ENCODE measurements around the gene NMBR.

The NMBR gene

GRCh38 chr6:142079130-142079529, 67.8 kb downstream of the NMBR start:
- no peak for ATAC-seq
- no peak for TF ChIP-seq ISL1 (CRISPR knock-in tag; IDR thresholded peaks at IDR 0.05)
- TF ChIP-seq PPARA (CRISPR knock-in tag; IDR thresholded peaks at IDR 0.05; ENCODE audit: borderline replicate concordance): no peak
- no peak for TF ChIP-seq SNAI2 (CRISPR knock-in tag; IDR thresholded peaks at IDR 0.05)
- TF ChIP-seq, protein P1, sequence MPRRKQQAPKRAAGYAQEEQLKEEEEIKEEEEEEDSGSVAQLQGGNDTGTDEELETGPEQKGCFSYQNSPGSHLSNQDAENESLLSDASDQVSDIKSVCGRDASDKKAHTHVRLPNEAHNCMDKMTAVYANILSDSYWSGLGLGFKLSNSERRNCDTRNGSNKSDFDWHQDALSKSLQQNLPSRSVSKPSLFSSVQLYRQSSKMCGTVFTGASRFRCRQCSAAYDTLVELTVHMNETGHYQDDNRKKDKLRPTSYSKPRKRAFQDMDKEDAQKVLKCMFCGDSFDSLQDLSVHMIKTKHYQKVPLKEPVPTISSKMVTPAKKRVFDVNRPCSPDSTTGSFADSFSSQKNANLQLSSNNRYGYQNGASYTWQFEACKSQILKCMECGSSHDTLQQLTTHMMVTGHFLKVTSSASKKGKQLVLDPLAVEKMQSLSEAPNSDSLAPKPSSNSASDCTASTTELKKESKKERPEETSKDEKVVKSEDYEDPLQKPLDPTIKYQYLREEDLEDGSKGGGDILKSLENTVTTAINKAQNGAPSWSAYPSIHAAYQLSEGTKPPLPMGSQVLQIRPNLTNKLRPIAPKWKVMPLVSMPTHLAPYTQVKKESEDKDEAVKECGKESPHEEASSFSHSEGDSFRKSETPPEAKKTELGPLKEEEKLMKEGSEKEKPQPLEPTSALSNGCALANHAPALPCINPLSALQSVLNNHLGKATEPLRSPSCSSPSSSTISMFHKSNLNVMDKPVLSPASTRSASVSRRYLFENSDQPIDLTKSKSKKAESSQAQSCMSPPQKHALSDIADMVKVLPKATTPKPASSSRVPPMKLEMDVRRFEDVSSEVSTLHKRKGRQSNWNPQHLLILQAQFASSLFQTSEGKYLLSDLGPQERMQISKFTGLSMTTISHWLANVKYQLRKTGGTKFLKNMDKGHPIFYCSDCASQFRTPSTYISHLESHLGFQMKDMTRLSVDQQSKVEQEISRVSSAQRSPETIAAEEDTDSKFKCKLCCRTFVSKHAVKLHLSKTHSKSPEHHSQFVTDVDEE (CRISPR knock-in tag; IDR thresholded peaks at IDR 0.05): no peak
- TF ChIP-seq, protein P2, sequence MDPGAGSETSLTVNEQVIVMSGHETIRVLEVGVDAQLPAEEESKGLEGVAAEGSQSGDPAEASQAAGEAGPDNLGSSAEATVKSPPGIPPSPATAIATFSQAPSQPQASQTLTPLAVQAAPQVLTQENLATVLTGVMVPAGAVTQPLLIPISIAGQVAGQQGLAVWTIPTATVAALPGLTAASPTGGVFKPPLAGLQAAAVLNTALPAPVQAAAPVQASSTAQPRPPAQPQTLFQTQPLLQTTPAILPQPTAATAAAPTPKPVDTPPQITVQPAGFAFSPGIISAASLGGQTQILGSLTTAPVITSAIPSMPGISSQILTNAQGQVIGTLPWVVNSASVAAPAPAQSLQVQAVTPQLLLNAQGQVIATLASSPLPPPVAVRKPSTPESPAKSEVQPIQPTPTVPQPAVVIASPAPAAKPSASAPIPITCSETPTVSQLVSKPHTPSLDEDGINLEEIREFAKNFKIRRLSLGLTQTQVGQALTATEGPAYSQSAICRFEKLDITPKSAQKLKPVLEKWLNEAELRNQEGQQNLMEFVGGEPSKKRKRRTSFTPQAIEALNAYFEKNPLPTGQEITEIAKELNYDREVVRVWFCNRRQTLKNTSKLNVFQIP (CRISPR knock-in tag; IDR thresholded peaks at IDR 0.05; ENCODE audit: borderline replicate concordance, low read depth): no peak
- TF ChIP-seq OSR1 (CRISPR knock-in tag; IDR thresholded peaks at IDR 0.05): no peak
- no peak for TF ChIP-seq ZNF70 (CRISPR knock-in tag; IDR thresholded peaks at IDR 0.05)
- no peak for TF ChIP-seq ZNF8 (CRISPR knock-in tag; IDR thresholded peaks at IDR 0.05)

GRCh38 chr6:142075516-142076101, 71.3 kb downstream of the NMBR start:
- no peak for ATAC-seq
- no peak for TF ChIP-seq ESRRG (CRISPR knock-in tag; IDR thresholded peaks at IDR 0.05)

- ATAC-seq: no peak
- no peak for TF ChIP-seq OSR1 (CRISPR knock-in tag; IDR thresholded peaks at IDR 0.05)
- no peak for TF ChIP-seq RARB (CRISPR knock-in tag; IDR thresholded peaks at IDR 0.05)
- TF ChIP-seq SNAI2 (CRISPR knock-in tag; IDR thresholded peaks at IDR 0.05): no peak
- no peak for TF ChIP-seq GLIS3 (CRISPR knock-in tag; IDR thresholded peaks at IDR 0.05)
- no peak for TF ChIP-seq TOX (CRISPR knock-in tag; IDR thresholded peaks at IDR 0.05; ENCODE audit: borderline replicate concordance)
- no peak for TF ChIP-seq ZNF565 (CRISPR knock-in tag; conservative IDR thresholded peaks at IDR 0.05; ENCODE audit: low read depth)
- TF ChIP-seq, protein P1 (CRISPR knock-in tag; IDR thresholded peaks at IDR 0.05): no peak
- no peak for TF ChIP-seq CSRNP3 (CRISPR knock-in tag; IDR thresholded peaks at IDR 0.05)
- no peak for TF ChIP-seq ZFP3 (CRISPR knock-in tag; IDR thresholded peaks at IDR 0.05)
- TF ChIP-seq TCF4 (CRISPR knock-in tag; IDR thresholded peaks at IDR 0.05; ENCODE audit: borderline replicate concordance): no peak
Measured at GRCh38 chr6:142074516-142074915, 72.4 kb downstream of the NMBR start.

DNA sequence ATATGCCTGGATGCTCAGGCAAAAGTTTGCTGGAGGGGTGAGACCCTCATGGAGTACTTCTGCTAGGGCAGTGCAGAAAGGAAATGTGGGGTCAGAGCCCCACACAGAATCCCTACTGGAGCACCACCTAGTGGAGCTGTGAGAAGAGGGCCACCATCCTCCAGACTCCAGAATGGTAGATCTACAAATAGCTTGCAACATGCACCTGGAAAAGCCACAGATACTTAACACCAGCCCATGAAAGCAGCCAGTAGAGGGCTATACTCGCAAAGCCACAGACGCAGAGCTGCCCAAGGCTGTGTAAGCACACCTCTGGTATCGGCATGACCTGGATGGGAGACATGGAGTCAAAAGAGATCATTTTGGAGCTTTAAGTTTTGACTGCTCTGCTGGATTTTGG, 74.9 kb downstream of the NMBR start:
- TF ChIP-seq, protein P2 (CRISPR knock-in tag; IDR thresholded peaks at IDR 0.05; ENCODE audit: borderline replicate concordance, low read depth): no peak
- TF ChIP-seq, protein P1 (CRISPR knock-in tag; IDR thresholded peaks at IDR 0.05): no peak
- TF ChIP-seq TCF4 (CRISPR knock-in tag; IDR thresholded peaks at IDR 0.05; ENCODE audit: borderline replicate concordance): no peak
- no peak for TF ChIP-seq ZNF565 (CRISPR knock-in tag; conservative IDR thresholded peaks at IDR 0.05; ENCODE audit: low read depth)
- TF ChIP-seq ZC3H10 (CRISPR knock-in tag; IDR thresholded peaks at IDR 0.05): no peak
- no peak for TF ChIP-seq CSDC2 (CRISPR knock-in tag; IDR thresholded peaks at IDR 0.05)
- no peak for TF ChIP-seq PATZ1 (CRISPR knock-in tag; IDR thresholded peaks at IDR 0.05; ENCODE audit: borderline replicate concordance)
- TF ChIP-seq GLIS3 (CRISPR knock-in tag; IDR thresholded peaks at IDR 0.05): no peak
- TF ChIP-seq ZFP30 (CRISPR knock-in tag; IDR thresholded peaks at IDR 0.05): no peak
- no peak for TF ChIP-seq SNAI2 (CRISPR knock-in tag; IDR thresholded peaks at IDR 0.05)
- ATAC-seq: peak; percentile 47
